Lower leg skin (tissue), 4 donors: ENCODE results near the gene UGT1A9. TPM values are rescaled to one million over a fixed set of nuclear protein-coding genes. Genes with fewer than 3 reads are reported as not detected.

ENCODE experiments used
- DNase-seq, 2 donors: peaks; one replicate each; pipeline ENCODE4 v3.0.0-alpha.2; 2019; ENCODE audit warnings: low spot score in 2 of 2
- H3K4me3 ChIP-seq: fragments of 200-600 bp; sonication (generic); 2 replicates; pipeline ENCODE4 v1.5.1; 2017; ENCODE audit warnings: mild to moderate bottlenecking, low read depth; ENCODE audit not compliant: poor library complexity, severe bottlenecking
- CTCF ChIP-seq, 3 donors: fragments of 450-650 bp; IDR thresholded peaks; one replicate each; pipeline ENCODE4 v1.5.1; 2016; ENCODE audit warnings: antibody characterized with exemption in 3 of 3, mild to moderate bottlenecking in 3 of 3, moderate library complexity in 2 of 3
- POLR2A ChIP-seq, 2 donors: fragments of 450-650 bp; IDR thresholded peaks; one replicate each; pipeline ENCODE4 v1.6.1; 2016 to 2017; ENCODE audit warnings: antibody characterized with exemption in 2 of 2, mild to moderate bottlenecking in 1 of 2, moderate library complexity in 1 of 2
- WGBS, 2 donors: methylation state at CpG; one replicate each; pipeline ENCODE4 v1.1.5; 2018; 5-methylcytosine and 5-hydroxymethylcytosine counted together
- intact Hi-C: fragments of 100-400 bp; cut with DNase I; formaldehyde crosslinking; loops from one replicate; pipeline ENCODE4 v1.15.0; 2023; ENCODE audit warnings: low total_unique reads
- total RNA-seq, 4 donors: library from RNA; depleted of rRNA; stranded (reverse); fragments of >200 nt; gene quantifications; one replicate each; pipeline ENCODE4 v1.1.0, GENCODE V29; 2016

UGT1A9 gene
- total RNA-seq, 4 donors from 2014 or later = not detected

- peak in 1 of 2 donors; percentile 68 for DNase-seq
- no peak overlapping the region for H3K4me3 ChIP-seq
- intact Hi-C loops = no loop called here
- 40 to 61% methylated on average over 2 of the region's 2 CpGs for WGBS, 2 donors
- TF ChIP-seq POLR2A (IDR thresholded peaks at IDR 0.05) (no peak), CTCF (IDR thresholded peaks at IDR 0.05) (no peak)
These were observed 144.6 kb downstream of the UGT1A9 start for GRCh38 chr2:233816334-233816733.

- intact Hi-C loops = no loop called here
These were observed 145.1 kb downstream of the UGT1A9 start for GRCh38 chr2:233816771-233817170.

GRCh38 chr2:233817361-233817911 lies 145.7 kb downstream of the UGT1A9 start:
- intact Hi-C loops = no loop called here
- no peak for TF ChIP-seq CTCF (IDR thresholded peaks at IDR 0.05)
- TF ChIP-seq POLR2A (IDR thresholded peaks at IDR 0.05) = no peak
- no peak overlapping the region for H3K4me3 ChIP-seq
- DNase-seq = peak in 1 of 2 donors; percentile 58
- 78 to 81% methylated on average over 3 of the region's 3 CpGs for WGBS, 2 donors

More at GRCh38 chr2:233816771-233817170, 145.1 kb downstream of the UGT1A9 start:
- 85 to 92% methylated on average over 4 of the region's 4 CpGs for whole genome bisulfite sequencing, 2 donors
- peak in 1 of 2 donors; percentile 43 for DNase-seq
- H3K4me3 ChIP-seq = no peak overlapping the region
- TF ChIP-seq CTCF (IDR thresholded peaks at IDR 0.05) (no peak), POLR2A (IDR thresholded peaks at IDR 0.05) (no peak)

- intact Hi-C loops = no loop called here
- peak in 1 of 2 donors; percentile 63 for DNase-seq
- H3K4me3 ChIP-seq = no peak overlapping the region
- TF ChIP-seq POLR2A (IDR thresholded peaks at IDR 0.05) (no peak), CTCF (IDR thresholded peaks at IDR 0.05) (no peak)
- 94 to 95% methylated on average over 11 of the region's 11 CpGs for WGBS, 2 donors
These were observed 146.4 kb downstream of the UGT1A9 start for GRCh38 chr2:233817995-233818638.

GRCh38 chr2:233818639-233819621 lies 147.2 kb downstream of the UGT1A9 start:
- 82 to 84% methylated on average over 13 to 17 of the region's 17 CpGs for WGBS, 2 donors
- intact Hi-C loops = no loop called here
- TF ChIP-seq POLR2A (IDR thresholded peaks at IDR 0.05) = no peak
- no peak for TF ChIP-seq CTCF (IDR thresholded peaks at IDR 0.05)
- peak in 1 of 2 donors; percentile 83 for DNase-seq
- no peak overlapping the region for H3K4me3 ChIP-seq
